Measurements from ENCODE around the gene GPRC5A.
A peak's percentile ranks its signal among the peaks of the same experiment; 100 is the strongest.

Gene GPRC5A

DNA sequence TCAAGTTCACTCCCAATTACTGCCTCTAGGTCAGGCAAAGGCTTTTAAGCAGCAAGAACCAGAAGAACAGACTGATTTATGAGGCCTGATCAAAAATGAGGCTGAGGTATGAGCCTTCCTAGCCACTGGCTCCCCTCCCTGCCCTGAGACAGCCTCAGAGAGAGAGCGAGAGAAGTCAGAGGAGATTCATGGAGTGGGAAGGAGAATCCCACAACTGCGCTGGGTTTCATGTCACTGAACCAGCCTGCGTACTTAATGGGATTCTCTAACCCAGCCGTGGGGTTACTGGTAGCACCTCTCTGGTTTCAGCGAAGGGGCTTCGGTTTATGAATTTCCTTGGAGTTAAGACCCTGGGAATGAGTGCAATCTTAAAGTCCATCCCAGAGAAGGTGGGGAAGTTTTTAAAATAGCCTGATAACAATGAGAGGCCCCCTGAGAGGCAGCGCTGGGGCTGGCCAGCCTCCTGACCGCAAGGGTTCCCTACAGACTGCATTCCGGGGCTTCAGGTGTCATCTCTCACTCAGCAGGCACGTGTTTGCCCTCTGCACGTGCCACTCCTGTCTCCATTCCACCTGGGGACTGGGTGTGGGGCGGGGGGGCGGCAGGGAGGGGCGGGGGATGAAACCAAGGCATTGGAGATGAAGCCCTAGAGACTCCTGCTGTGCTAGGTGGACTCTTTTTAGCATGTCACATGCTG lies 6.1 kb upstream of the GPRC5A start:
- DNase-seq, result no peak

DNA sequence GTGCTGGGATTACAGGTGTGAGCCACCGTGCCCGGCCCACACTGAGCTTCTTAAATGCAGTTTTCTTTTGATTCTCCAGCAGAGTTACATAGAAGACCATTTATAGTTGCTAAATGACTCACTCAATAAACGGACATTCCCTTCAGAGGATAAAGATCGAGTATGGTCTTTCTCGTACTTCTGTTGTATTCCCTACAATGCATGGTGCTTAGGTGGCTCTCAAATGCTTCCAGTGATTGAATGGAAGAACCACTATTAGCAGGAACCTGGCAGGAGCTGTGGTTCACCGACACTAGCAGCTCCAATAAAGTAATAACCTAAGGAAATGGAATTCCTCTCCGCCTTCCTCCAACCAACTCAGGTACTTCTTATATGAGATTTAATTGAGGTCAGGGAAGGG lies 3.9 kb upstream of the GPRC5A start:
- no peak for DNase-seq

DNA sequence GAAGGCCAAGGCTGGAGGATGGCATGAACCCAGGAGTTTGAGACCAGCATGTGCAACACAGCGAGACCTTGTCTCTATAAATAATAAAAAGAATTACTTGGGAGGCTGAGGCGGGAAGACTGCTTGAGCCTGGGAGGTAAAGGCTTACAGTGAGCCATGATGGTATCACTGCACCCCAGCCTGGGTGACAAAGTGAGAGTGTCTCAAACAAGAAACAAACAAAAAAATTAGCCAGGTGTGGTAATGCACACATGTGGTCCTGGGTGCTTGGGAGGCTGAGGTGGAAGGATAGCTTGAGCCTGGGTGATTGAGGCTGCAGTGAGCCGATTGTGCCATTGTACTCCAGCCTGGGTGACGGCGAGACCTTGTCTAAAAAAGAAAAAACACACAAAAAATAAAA lies 1.7 kb upstream of the GPRC5A start:
- no peak for DNase-seq

DNA sequence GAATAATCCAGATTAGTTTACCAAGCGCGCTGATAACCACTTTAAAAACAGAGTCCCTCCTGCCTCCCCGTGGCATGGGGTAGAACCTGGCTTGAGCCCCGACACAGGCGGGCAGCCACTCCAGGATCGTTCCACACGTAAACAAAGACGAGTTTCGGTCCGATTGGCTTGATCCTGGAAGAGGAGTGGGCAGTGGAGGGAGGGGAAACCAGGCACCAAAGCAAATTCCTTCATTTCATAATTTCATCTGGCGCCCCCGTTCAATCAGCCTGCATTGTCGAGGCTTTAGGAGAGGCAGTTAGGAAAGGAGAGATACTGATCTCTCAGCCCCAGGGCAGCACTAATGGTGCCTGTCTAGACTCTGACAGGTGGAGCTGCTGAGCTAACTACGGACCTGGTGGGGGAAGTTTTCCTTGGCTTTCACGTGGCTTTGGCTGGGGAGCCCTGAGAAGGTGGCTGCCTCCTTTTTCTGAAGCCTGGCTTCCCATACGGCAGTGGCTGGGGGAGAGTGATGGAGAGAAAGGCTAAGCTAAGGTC lies 751 bp upstream of the GPRC5A start:
- DNase-seq, result peak; percentile 7

DNA sequence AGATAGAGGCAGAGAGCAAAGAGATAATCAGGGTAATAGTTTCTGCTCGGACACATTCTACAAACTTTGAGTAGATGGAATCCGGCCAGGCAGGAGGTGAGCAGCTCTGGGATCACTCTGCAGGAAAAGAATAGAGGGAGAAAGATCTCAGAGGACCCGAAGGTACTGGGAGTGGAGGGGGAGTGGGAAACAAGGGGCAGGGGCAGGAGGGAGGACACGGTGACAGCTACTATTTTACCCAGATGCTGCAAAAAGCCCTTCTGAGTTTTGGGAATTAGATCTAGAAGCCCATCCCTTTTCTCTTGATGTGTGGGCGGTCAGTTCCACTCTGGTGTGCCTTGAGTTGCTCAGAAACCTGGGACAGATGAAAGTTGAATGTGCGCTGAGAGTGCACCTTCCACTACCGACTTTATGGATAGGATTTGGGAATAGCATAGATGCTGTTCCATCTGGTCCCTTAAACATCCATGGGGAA lies 556 bp downstream of the GPRC5A start:
- DNase-seq, result no peak

DNA sequence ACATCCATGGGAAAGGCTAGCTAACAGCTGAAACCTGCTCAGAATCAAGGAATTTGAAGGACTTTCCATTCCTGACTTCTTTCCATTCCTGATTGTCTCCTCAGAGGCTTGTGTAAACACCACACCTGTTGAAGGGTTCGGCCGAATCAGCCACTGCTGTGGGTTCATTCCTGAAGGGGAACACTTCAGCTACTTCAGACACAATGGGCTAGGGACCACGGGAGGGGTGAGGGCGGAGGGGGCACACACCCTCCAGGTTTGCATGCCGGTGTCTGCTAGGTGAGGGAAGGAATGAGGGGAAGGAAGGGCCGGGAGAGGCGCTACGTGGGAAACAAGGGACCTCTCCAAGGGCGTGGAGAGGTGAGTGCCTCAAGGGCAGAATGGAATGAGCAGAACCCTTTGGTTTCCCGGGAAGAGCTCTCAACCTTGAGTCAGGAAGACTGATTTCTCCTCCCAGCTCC lies 1.3 kb downstream of the GPRC5A start:
- no peak for DNase-seq

DNA sequence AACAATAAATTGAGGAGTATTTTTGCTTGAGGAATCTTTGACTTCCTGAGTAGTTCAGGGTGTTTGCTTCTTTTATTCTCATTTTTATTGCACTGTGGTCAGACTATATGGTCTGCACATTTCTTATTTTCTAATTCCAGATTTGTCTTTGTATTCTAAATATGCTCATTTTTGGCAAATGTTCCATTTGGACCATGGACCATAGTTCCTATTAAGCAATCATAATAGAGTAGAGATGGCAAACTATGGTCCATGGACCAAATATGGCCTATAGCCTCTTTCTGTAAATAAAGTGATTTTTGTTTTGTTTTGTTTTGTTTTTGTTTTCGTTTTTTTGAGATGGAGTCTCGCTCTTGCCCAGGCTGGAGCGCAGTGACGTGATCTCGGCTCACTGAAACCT lies 2.1 kb downstream of the GPRC5A start:
- no peak for DNase-seq

DNA sequence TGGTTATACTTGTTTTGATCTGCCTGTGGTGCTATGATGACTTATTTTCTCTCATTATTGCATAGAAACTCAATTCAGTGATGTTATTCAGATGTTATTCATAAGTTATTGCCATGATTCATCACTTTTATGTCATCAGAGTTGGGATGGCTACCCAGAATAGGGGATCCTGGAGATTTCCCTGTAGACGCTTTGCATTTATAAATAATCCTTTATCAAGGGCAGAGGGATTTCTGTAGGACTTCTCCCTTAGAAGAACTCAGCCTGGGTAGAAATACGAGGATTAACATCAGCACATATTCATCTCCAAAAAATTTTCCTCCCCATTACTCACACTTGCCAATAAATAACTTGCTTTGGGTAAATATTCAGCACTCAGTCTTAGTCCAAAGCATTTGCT lies 4.9 kb downstream of the GPRC5A start:
- no peak for DNase-seq

DNA sequence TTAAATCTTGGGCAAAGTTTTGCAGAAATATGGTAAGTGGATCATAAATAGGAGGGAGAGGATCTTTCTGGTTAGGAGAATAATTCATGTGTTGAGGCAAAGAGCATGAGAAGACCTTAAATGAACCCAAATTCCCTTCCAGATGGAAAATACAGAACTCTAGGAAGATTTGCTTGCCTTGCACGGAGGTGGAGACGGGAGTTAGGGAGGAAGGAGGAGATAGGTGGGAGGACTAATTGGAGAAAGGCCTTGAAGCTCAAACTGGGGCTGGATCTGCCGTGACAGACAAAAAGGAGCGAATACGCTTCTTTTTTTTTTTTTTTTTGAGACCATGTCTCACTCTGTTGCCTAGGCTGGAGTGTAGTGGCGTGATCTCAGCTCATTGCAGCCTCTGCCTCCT lies 5.9 kb downstream of the GPRC5A start:
- DNase-seq, result no peak

DNA sequence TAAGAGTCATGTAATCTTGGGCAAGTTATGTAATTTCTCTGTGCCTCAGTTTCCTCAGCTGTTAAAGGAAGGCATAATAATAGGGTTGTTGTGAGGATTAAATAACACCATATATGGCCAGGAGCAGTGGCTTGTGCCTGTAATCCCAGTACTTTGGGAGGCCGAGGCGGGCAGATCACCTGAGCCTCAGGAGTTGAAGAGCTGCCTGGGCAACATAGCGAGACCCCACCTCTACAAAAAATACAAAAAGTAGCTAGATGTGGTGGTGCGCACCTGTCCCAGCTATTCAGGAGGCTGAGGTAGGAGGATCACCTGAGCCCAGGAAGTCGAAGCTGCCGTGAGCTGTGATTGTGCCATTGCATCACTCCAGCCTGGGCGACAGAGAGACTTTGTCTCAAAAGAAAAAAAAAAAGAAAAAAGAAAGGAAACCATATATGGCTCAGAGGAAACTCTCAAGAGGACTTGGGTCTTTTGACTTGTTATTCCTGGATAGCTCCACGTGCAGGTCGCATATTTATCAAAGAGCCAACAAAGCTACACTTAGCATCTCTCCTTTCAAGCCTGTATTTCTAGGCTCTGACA lies 6.9 kb downstream of the GPRC5A start:
- no peak for DNase-seq

DNA sequence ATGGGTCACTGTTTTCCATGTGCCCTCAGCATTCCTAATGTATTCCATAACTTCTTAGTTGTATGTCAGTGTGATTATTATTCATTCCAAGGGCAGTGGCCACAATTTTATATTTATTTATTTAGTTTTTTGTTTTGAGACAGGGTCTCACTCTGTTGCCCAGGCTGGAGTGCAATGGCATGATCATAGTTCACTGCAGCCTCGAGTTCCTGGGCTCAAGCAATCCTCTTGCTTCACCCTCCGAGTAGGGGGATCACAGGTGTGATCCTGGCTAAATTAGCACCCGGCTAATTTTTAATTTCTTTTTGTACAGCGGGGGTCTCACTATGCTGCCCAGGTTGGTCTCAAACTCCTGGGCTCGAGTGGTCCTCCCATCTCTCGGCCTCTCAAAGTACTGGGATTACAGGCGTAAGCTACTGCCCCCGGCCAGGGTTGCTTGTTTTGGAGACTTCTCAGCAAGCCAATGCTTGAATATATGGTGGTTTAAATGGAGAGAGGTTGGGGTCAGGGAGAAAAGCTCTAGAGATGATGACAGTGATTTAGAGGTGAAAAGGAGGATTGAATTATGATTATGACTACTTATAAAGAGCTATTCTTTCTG lies 7.6 kb downstream of the GPRC5A start:
- DNase-seq, result no peak

DNA sequence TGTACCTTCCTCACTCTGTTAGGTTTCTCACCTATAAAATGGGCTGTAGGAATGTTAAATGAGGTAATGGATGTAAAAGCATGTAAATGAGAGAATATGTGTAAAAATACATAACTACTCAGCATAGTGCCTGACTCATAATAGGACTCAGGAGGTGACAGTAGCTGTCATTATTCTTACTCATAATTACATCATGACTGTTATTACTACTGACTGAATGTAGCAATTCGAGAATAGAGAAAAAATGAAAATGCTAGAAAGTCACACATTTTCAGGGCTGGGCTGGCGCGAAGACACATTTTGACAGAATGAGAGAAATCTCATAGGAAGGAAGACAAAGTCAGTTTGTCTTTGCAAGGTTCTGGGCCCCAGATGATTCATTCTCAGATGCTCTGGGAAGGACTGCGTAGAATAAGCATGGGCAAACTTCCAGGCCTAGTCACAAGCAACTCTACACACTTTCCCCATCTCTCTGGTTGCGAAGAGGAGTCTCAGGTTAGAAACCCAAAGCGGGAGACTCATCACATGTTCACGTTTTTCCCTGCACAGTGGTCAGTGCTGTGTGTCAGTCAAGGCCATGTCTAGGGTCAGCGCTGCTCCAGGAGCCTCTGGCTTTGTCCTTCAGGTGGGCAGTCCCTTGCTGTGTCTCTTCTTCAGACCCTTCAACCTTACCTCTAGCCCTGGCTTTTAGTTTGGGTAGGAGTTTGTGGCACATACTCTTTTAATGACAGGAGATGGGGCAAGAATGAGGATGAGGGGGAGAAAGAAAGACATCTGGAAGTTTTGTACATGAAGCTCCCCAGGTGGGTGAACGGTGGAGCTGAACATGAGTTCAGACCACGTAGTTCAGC lies 8.4 kb downstream of the GPRC5A start:
- DNase-seq, result peak; percentile 43

DNA sequence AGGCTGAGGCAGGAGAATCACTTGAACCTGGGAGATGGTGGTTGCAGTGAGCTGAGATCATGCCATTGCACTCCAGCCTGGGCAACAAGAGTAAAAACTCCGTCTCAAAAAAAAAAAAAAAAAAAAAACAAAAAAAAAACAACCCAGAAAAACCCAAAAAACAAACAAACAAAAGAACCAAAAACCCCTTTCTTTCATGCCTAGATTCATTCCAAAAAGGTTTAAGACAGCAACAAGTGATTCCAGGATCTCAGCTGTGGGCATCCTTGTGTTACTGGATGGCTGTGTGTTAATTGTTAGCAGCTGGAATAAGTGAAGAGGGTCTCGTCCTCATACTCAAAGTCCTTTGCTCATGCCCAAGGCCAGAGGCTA lies 9.4 kb downstream of the GPRC5A start:
- DNase-seq, result no peak

DNA sequence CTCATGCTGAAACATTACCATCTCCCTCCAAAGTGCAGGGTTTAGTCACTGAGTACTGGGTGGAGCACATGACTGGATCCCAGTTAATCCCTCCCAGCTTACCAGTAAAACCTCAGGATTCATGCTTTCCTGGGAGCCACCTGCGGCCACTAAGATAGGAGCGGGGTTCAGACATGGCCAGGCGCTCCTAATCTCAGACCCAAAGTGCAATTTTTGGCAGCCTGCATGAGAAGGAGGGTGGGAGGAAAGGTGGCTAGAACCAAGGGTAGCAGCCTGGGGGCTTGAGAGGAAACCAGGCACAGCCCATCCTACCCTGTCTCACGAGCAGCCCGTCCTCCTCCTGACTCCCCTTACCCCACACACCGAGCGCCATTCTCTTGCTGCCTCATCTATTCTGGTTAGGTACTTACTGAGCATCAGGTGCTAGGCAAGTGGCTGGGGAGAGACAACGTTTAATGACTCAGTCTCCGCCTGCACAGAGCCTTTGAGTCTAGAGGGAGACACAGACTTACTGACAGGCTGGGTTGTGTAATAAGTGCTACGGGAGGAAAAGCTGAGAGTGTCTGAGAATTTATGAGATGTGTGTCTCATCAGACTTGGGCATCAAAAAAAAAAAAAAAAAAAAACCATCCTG lies 9.9 kb downstream of the GPRC5A start:
- DNase-seq, result no peak

DNA sequence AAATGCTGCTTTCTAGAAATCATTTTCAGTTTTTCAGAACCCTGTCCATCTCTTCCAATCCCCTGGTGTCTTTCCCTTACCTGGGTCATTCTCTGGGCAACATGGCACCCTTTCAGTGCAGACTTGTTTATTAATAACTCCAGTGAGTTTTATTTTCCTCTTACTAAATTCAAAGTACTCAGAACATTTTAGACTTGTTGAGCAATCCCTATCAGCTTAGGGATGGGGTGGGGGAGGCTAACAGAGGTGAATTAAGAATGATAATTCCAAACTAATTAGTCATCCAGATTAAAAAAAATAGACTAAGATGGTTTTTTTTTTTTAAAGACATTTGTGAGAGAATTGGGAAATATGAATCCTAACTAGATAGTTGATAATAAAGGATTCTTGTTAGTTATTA lies 10.7 kb downstream of the GPRC5A start:
- DNase-seq, result no peak

DNA sequence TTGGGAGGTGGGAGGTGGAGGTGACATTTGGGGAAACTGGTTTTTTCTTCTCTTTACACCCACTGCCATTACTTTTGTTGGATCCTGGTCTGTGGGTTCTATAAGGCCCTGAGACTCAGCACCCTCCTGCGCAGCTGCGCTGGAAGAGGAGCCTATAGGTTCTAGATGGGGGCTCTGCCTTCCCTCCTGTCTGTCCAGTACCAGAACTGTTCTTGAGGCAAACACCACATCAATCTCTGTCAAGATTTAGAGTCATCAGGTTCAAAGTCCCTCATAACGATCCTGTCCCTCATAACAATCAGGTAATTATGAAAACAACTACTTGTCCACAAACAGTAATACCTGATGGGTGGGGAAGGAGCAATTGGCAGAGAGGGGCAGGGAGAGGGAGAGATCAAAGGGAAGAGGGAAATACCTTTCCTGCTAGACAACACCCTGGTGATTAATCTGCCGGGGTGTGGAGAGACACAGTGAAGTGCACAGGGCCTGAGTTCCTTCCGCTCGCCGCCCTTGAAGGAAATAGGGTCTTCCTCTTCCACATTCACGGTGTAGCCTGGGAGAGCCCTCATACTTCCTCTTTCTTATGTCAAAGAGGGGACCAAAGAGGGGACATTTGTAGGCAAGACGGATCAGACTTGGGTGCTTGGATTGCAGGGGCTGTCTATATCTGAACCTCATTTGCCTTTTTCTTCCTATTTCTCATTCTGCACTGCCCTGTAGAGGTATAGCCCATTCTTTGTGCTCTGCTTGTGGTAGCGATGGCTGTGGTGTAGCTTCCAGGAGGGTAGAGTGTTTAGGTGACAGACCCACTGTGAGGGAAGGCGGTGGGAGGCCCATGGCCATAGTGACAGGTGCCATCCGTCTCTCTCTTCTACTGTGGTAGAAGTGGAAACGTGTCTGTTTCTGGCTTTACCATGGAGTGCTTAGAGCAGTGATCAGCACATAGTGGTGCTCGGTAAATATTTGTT lies 12.6 kb downstream of the GPRC5A start:
- DNase-seq, result no peak

DNA sequence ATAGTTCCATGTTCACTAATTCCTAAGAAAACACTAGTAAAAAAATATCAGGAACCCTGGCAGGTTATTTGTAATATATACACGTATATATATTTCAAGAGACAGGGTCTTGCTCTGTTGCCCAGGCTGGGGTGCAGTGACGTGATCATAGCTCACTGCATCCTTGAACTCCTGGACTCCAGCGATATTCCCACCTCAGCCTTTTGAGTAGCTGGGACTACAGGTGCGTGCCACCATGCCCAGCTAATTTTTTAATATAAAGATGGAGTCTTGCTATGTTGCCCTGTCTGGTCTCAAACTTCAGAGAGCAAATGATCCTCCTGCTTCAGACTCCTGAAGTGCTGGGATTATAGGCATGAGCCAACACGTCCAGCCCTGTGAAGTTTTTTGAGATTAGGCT lies 16.2 kb downstream of the GPRC5A start:
- DNase-seq, result no peak

DNA sequence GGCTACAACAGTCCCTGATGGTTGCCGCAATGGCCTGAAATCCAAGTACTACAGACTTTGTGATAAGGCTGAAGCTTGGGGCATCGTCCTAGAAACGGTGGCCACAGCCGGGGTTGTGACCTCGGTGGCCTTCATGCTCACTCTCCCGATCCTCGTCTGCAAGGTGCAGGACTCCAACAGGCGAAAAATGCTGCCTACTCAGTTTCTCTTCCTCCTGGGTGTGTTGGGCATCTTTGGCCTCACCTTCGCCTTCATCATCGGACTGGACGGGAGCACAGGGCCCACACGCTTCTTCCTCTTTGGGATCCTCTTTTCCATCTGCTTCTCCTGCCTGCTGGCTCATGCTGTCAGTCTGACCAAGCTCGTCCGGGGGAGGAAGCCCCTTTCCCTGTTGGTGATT lies 16.9 kb downstream of the GPRC5A start:
- no peak for DNase-seq

DNA sequence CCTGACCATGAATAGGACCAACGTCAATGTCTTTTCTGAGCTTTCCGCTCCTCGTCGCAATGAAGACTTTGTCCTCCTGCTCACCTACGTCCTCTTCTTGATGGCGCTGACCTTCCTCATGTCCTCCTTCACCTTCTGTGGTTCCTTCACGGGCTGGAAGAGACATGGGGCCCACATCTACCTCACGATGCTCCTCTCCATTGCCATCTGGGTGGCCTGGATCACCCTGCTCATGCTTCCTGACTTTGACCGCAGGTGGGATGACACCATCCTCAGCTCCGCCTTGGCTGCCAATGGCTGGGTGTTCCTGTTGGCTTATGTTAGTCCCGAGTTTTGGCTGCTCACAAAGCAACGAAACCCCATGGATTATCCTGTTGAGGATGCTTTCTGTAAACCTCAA lies 17.3 kb downstream of the GPRC5A start:
- DNase-seq, result no peak

DNA sequence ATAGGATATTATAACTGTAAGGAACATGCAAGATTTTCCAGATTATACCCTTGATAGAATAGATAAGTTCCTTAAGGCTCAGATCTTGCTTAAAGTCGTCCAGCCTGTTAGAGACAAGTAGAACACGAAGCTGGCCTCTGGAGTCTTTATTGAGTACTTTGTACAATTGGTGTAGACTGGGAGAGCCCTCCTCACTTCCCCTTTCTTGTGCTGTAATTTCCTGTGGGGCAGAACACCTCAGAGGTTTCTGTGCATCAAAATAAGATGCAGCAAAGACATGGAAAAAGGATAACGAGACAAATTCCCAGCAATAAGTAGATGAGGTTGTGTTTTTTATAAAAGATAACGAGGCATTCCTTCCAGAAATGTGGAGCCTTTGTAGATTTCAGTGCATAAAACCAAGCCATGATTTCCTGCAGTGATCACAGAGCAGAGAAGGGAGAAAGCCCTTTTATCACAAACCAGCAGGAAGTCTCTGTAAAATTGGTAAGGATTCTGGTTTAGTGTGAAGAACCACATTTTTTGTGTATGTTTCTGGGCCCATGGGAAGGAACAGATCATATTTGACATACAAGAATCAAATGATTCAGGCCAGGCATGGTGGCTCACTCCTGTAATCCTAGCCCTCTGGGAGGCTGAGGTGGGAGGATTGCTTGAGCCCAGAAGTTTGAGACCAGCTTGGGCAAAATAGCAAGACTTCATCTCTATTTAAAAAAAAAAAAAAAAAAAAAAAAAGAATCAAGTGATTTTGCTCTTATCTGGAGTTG lies 18.0 kb downstream of the GPRC5A start:
- DNase-seq, result no peak

DNA sequence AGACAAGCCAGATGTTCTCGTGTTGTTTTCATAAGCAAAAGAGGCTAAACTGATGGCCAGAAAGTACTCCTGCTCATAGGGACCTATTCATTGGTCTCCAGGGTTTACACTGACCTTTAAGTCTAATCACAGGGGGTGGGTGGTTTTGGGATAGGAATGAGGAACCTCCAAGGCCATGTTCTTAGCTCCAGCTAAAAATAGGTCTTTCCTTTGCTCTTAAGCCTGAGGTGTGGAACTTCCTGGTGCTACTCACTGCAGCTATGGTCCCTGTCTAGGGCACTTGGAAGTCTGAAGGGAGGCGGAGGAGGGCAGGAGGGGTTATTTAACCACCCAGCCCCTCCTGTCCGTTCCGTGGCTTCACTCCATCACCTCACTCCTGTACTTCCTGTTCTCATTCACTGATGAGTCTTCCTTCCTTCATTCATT lies 18.6 kb downstream of the GPRC5A start:
- DNase-seq, result no peak
